Measurements from ENCODE around the gene PSMF1.
"Not testable (repeated sequence)": the region's sequence is repeated elsewhere in the genome, so short reads cannot be mapped to it uniquely, and the experiment has no call there.

Gene PSMF1

GRCh38 chr20:1215386-1216170 is 97.2 kb downstream of the PSMF1 start:
- DNase-seq (ENCODE audit: low read depth) = no peak

DNA sequence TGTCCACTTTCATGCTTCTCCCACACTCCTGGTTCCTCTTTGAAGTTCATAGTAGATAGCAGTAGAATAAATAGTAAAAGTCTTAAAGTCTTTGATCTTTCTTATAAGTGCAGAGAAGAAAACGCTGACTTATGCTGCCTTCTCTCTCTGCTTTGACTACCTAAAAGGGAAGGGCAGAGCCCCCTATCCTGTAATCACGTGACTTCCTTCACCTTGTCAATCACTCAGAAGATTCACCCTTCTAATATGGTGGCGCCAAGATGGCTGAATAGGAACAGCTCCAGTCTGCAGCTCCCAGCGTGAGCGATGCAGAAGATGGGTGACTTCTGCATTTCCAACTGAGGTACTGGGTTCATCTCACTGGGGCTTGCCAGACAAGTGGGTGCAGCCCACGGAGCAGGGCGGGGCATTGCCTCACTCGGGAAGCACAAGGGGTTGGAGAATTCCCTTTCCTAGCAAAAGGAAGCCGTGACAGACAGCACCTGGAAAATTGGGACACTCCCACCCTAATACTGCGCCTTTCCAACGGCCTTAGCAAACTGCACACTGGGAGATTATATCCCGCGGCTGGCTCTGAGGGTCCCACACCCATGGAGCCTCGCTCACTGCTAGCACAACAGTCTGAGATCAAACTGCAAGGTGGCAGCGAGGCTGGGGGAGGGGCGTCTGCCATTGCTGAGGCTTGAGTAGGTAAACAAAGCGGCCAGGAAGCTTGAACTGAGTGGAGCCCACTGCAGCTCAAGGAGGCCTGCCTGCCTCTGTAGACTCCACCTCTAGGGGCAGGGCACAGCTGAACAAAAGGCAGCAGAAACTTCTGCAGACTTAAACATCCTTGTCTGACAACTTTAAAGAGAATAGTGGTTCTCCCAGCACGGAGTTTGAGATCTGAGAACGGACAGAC is 98.4 kb downstream of the PSMF1 start:
- not testable (repeated sequence) for DNase-seq (ENCODE audit: low read depth)

Measured in EH (cell line).